BE2C (cell line): ENCODE measurements around the gene TMEM14B.

ENCODE experiments used
- DNase-seq: peaks from one replicate; pipeline ENCODE4 v3.0.0-alpha.2; 2020
- H3K27me3 ChIP-seq: fragments of 250-450 bp; sonication (Bioruptor Pico); 2 replicates; pipeline ENCODE4 v1.5.1; 2020; ENCODE audit warnings: mild to moderate bottlenecking
- H3K36me3 ChIP-seq: fragments of 250-450 bp; sonication (Bioruptor Pico); 2 replicates; pipeline ENCODE4 v1.5.1; 2020; ENCODE audit warnings: mild to moderate bottlenecking
- H3K4me1 ChIP-seq: fragments of 250-450 bp; sonication (Bioruptor Pico); 2 replicates; pipeline ENCODE4 v1.5.1; 2020
- H3K4me3 ChIP-seq: 2 replicates; pipeline ENCODE4 v1.5.1; 2011; ENCODE audit warnings: low read depth, low read length
- H3K9me3 ChIP-seq: fragments of 250-450 bp; sonication (Bioruptor Pico); 2 replicates; pipeline ENCODE4 v1.5.1; 2020
- TF ChIP-seq, protein P1 (sequence below): IDR thresholded peaks from 2 replicates; pipeline ENCODE4 v1.5.1; 2012; ENCODE audit warnings: mild to moderate bottlenecking, low read depth, low read length

The TMEM14B gene

DNA sequence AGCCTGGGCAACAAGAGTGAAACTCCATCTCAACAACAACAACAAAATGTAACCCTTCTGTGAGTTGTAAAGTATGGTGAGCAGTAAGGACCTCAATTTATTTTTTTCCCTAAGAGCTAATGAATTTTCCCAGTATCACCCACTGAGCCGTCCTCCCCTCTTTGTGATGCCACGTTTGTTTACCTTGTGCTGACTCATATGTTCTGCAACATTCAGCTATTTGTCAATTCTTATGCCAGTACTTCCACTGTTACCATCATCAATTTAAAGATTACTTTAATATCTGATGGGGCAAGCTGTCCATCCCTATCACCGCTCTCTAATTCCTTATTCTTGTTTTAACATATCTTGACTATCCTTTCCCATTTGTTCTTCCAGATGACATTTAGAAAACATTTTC lies 53.2 kb downstream of the TMEM14B start:
- Histone ChIP-seq H3K4me1 (no peaks in the 10 kb centered on the region), H3K9me3 (no peaks in the 10 kb centered on the region), H3K4me3 (no peak overlapping the region), H3K36me3 (no peaks in the 10 kb centered on the region), H3K27me3 (no peaks in the 10 kb centered on the region)
- no peak for DNase-seq
- TF ChIP-seq, protein P1, sequence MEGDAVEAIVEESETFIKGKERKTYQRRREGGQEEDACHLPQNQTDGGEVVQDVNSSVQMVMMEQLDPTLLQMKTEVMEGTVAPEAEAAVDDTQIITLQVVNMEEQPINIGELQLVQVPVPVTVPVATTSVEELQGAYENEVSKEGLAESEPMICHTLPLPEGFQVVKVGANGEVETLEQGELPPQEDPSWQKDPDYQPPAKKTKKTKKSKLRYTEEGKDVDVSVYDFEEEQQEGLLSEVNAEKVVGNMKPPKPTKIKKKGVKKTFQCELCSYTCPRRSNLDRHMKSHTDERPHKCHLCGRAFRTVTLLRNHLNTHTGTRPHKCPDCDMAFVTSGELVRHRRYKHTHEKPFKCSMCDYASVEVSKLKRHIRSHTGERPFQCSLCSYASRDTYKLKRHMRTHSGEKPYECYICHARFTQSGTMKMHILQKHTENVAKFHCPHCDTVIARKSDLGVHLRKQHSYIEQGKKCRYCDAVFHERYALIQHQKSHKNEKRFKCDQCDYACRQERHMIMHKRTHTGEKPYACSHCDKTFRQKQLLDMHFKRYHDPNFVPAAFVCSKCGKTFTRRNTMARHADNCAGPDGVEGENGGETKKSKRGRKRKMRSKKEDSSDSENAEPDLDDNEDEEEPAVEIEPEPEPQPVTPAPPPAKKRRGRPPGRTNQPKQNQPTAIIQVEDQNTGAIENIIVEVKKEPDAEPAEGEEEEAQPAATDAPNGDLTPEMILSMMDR = no peak

DNA sequence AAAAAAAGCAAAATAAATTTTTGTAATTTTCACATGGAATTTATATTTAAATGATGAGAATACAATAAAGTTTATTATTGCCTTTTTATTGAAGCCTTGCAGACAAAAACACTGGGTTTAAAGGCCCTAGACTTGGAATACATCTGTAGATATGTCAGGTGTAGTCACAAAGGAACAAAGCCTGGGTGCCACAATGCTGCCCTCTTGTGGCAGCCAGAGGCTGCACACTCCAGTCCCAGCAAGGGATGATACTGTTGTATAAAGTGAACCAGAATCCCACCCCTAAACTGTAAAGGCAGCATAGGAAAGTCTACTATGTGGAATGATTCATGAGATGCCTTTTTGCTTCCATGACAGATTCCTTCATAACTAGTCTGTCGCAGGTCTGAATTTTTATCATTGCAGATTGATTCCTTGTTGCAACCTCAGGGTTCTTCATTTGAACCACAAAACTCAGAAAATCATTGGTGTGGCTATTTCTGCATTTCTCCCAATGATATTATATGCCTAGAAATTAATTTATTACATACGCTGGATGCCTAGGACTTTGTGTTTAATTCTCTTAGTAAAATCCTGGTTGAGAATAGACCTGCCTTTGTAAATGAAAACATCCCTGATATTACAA lies 53.7 kb downstream of the TMEM14B start:
- Histone ChIP-seq H3K9me3 (no peaks in the 10 kb centered on the region), H3K27me3 (no peaks in the 10 kb centered on the region), H3K4me1 (no peaks in the 10 kb centered on the region), H3K4me3 (no peak overlapping the region), H3K36me3 (no peaks in the 10 kb centered on the region)
- TF ChIP-seq, protein P1 = peak; percentile 99
- peak; percentile 50 for DNase-seq
